AG04450 (cell line): ENCODE results near the gene ATP1A3. TPM values are rescaled to one million over a fixed set of nuclear protein-coding genes. Genes with fewer than 3 reads are reported as not detected.

Source experiments
- CTCF ChIA-PET: fragments of 300-600, 350-600 bp; formaldehyde crosslinking; extraction: SDS; loops from one replicate; lab custom pipeline; 2022; ENCODE audit warnings: antibody characterized with exemption, inconsistent platforms; lab: Charles Lee
- POLR2A ChIA-PET: fragments of 350-600 bp; formaldehyde crosslinking; extraction: SDS; loops from one replicate; lab custom pipeline; 2021; ENCODE audit warnings: antibody characterized with exemption, inconsistent platforms; lab: Yijun Ruan, JAX
- DNase-seq: peaks from one replicate; pipeline ENCODE4 v3.0.0-alpha.2; 2011; ENCODE audit warnings: low read depth, low spot score
- H3K27ac ChIP-seq: one replicate; pipeline ENCODE4 v1.5.1; 2012; ENCODE audit warnings: low read depth, low read length, control low read depth
- H3K27me3 ChIP-seq: one replicate; pipeline ENCODE4 v1.6.0; 2012; ENCODE audit warnings: low read length; ENCODE audit not compliant: control insufficient read depth, insufficient read depth
- H3K4me3 ChIP-seq: 2 replicates; pipeline ENCODE4 v1.5.1; 2011; ENCODE audit warnings: mild to moderate bottlenecking, low read depth, low read length, control low read depth
- H3K9me3 ChIP-seq: 2 replicates; pipeline ENCODE4 v1.5.1; 2012; ENCODE audit warnings: low read length; ENCODE audit not compliant: control insufficient read depth, insufficient read depth
- CTCF ChIP-seq: IDR thresholded peaks from 2 replicates; pipeline ENCODE4 v1.5.1; 2011; ENCODE audit warnings: low read depth, low read length, control low read depth, inconsistent platforms
- polyA plus RNA-seq: library from polyadenylated mRNA; depleted of rRNA; stranded (reverse); fragments of >200 nt; gene quantifications from 2 replicates; pipeline ENCODE4 v1.2.3, GENCODE V29; 2011

The ATP1A3 gene
- polyA plus RNA-seq, 1 experiment: not detected

GRCh38 chr19:41925208-41926003, 68.6 kb downstream of the ATP1A3 start:
- Histone ChIP-seq H3K9me3 (peaks cover 8% of the 10 kb centered on the region; the same call in 1 of the 2 replicates), H3K27ac (no peak overlapping the region), H3K27me3 (peaks cover 73% of the 10 kb centered on the region), H3K4me3 (no peak overlapping the region)
- POLR2A ChIA-PET: no interaction called here
- no peak for DNase-seq
- CTCF ChIA-PET: no interaction called here
- TF ChIP-seq CTCF: no peak

GRCh38 chr19:41924151-41925145, 69.6 kb downstream of the ATP1A3 start:
- H3K9me3 ChIP-seq: peaks cover 8% of the 10 kb centered on the region
- no peak overlapping the region for H3K4me3 ChIP-seq
- TF ChIP-seq CTCF: no peak
- POLR2A ChIA-PET: no interaction called here
- CTCF ChIA-PET: no interaction called here
- no peak overlapping the region for H3K27ac ChIP-seq
- DNase-seq: no peak
- H3K27me3 ChIP-seq: peaks cover 64% of the 10 kb centered on the region

DNA sequence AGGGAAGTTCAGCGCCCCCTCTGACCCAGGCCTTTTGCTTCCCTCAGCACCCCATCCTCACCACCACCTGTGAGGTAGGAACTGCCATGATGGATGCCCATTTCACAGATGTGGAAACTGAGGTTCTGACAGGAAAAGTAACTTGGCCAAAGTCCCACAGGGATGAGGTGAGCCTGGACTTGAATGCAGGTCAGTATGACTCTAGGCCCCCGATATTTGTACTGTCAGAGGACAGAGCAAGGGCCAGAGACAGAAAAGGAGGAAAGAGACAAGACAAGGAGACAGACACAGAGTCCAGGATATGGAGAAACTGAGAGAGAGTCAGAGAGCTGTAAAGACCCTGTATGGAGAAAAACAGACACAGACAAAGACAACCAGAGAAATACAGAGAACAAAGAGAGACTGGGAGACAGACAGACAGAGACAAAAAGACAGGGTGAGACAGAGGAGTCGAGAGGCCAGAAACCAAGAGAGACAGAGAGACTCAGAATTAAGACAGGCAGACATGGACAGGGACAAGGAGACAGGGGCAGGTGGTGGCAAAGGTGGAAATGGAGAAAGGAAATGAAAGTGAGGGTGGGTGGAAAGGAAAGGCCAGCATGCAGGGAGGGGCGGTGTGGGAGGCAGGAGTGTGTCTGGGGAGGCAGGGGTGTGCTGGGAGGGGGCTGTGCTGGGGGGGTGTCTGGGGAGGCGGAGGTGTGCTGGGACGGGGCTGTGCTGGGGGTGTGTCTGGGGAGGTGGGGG, 70.8 kb downstream of the ATP1A3 start:
- ChIA-PET CTCF (no interaction called here), POLR2A (no interaction called here)
- H3K9me3 ChIP-seq: peaks cover 8% of the 10 kb centered on the region
- DNase-seq: no peak
- no peak overlapping the region for H3K27ac ChIP-seq
- H3K27me3 ChIP-seq: peaks cover 60% of the 10 kb centered on the region
- TF ChIP-seq CTCF: no peak
- no peak overlapping the region for H3K4me3 ChIP-seq

DNA sequence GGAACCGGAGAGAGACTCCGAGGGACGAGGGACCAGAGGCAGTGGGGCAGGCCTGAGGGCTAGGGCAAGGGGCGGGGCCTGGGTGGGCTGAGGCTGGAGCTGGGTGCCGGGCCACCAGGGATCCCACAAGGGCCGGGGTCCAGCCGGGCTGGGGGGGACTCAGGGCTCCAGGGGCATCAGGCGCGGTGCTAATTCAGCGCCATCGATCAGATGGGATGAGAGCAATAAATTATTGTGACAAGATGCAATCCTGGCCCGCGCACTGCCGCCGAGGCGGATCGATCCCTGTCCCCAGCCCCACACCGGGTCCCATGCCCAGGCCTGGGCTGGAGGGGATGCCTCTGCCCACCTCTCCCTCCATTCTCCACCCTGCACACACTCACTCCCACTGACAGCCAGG, 71.4 kb downstream of the ATP1A3 start:
- POLR2A ChIA-PET: no interaction called here
- CTCF ChIA-PET: no interaction called here

More for the DNA sequence above, 71.4 kb downstream of the ATP1A3 start:
- no peak for TF ChIP-seq CTCF
- no peak overlapping the region for H3K4me3 ChIP-seq
- H3K9me3 ChIP-seq: peaks cover 8% of the 10 kb centered on the region
- no peak overlapping the region for H3K27ac ChIP-seq
- peaks cover 64% of the 10 kb centered on the region for H3K27me3 ChIP-seq
- DNase-seq: no peak
